Natural killer cell treated with Interleukin-12 subunit alpha and Interleukin-12 subunit beta and Interleukin-15 and Interleukin-18, amount 100 ng/mL, for 72 hours (primary cell): Measurements from ENCODE around the gene MYL5. TPM values are rescaled to one million over a fixed set of nuclear protein-coding genes. Genes with fewer than 3 reads are reported as not detected.
"Not testable (repeated sequence)": the region's sequence is repeated elsewhere in the genome, so short reads cannot be mapped to it uniquely, and the experiment has no call there.

ENCODE experiments used
- ATAC-seq, 2 donors: fragments of 150-1000 bp; cut with Tn5 transposase in 1 of 2; sonication (Bioruptor Pico), chemical (Tn5 transposase) in 1 of 2; 2 replicates each; pipeline ENCODE4 v1.10.0; 2021
- DNase-seq: peaks from one replicate; pipeline ENCODE4 v3.0.0; 2022; ENCODE audit warnings: low spot score
- H3K27ac Mint-ChIP-seq, 2 donors: 1 replicate in 1 of 2; 2 replicates in 1 of 2; pipeline ENCODE4 v1.8.0; 2022; ENCODE audit warnings: mixed read lengths in 2 of 2, mild to moderate bottlenecking in 1 of 2, moderate library complexity in 1 of 2
- H3K27me3 Mint-ChIP-seq, 2 donors: 1 replicate in 1 of 2; 2 replicates in 1 of 2; pipeline ENCODE4 v1.8.0; 2022; ENCODE audit warnings: mixed read lengths in 2 of 2
- H3K36me3 Mint-ChIP-seq: one replicate; pipeline ENCODE4 v1.8.0; 2022; ENCODE audit warnings: mixed read lengths
- H3K4me1 Mint-ChIP-seq, 2 donors: 1 replicate in 1 of 2; 2 replicates in 1 of 2; pipeline ENCODE4 v1.8.0; 2022; ENCODE audit warnings: low read depth in 2 of 2, mixed read lengths in 2 of 2, mild to moderate bottlenecking in 1 of 2
- H3K4me3 Mint-ChIP-seq: one replicate; pipeline ENCODE4 v1.8.0; 2022; ENCODE audit warnings: mixed read lengths
- H3K9me3 Mint-ChIP-seq: 2 replicates; pipeline ENCODE4 v1.8.0; 2022; ENCODE audit warnings: mixed read lengths
- total RNA-seq, 2 donors: library from RNA; stranded (reverse); gene quantifications; one replicate each; pipeline ENCODE4 v1.2.3, GENCODE V29; 2022

Gene MYL5
- total RNA-seq, 2 donors from 2014 or later: 13.5 to 24.6 TPM

- no peaks in the 10 kb centered on the region for H3K9me3 Mint-ChIP-seq
- no peak overlapping the region for H3K27ac Mint-ChIP-seq
- H3K4me3 Mint-ChIP-seq: no peak overlapping the region
- no peaks in the 10 kb centered on the region for H3K27me3 Mint-ChIP-seq
- H3K36me3 Mint-ChIP-seq: no peaks in the 10 kb centered on the region
- ATAC-seq (no peak), DNase-seq (no peak)
- H3K4me1 Mint-ChIP-seq: peaks cover 5 to 20% of the 10 kb centered on the region in 2 donors
Measured at GRCh38 chr4:687048-687970, 13.0 kb downstream of the MYL5 start.

DNA sequence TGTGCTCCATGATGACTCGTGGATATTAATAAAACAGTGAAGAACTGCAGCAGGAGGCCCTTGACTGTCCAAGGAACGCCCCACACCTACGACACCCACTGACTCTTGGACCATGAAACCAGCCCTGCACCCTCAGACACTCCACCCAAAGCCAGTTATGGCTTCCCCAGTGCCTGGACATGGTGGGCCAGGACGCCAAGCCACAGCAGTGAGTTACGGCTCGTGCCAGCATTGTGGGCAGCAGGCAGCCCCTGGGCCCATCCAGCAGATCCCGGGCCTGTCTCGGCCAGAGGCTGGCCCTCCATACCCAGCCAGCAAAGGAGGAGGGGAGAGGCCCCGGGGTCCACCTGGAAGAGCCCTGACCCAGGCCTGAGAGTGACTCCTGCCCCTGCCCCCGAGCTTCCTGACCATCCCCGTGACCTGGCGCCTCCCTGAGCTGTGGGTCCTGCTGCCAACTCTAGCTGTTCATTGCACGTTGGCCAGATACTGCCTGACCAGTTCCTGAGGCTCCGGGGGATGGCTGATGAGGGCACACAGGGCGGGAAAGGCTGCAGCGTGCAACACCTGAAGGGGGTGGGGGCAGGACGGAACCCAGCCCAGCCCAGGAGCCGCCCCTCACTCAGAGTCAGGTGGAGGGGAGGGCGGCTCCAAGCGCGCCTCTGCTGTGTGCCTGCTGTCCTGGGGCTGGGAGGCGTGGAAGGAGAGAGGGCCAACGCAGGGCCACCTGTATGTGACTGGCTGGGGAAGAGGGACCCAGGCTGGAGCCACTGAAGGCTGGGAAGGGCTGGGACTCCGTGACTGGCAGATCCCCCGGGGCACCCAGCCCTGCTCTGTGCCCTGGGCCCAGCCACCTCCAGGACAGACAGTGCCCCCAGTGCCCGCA, 13.9 kb downstream of the MYL5 start:
- DNase-seq: no peak
- Mint-ChIP-seq H3K9me3 (no peaks in the 10 kb centered on the region), H3K4me1 (peaks cover 5 to 17% of the 10 kb centered on the region in 2 donors), H3K36me3 (no peaks in the 10 kb centered on the region), H3K27me3 (no peaks in the 10 kb centered on the region), H3K4me3 (no peak overlapping the region), H3K27ac (no peak overlapping the region)
- ATAC-seq: peak; percentile 1 to 21

DNA sequence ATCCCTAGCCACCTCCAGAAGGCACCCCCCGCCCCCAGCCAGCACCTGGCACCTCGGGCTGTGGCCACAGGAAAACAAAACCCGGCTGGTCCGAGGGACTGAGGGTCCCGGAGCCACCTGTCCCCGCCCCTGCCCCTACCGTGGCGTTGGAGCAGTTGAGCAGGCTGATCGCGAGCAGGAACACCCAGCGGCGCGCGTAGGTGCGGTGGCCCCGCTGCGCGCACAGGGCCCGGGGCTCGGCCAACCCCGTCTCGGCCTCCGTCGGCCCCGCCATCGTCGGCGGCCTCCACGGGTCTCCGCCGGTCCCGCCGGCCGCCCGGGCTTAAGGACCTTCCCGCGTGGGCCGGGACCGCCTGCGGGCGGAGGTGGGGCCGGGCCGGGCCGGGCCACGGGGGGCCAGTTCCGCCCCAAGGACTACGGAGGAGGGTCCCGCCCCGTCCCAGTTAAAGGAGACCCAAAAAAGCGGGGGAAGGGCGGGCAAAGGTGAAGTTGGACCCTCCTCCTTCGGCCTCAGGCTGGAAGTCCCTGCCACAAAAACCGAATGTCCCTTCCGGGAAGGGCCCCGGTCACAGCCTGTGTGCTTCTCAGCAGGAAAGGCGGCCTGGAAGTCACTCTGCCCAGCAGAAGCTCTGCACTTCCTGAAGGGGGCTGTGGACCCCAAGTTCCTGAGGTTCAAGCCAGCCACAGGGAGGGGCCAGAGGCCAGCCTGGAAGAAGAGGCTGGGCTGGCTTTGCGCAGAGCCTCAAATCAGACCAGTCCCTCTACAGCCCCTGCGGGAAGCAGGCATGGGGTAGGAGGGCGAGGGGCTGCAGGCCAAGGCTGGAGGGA, 14.7 kb downstream of the MYL5 start, which contains the start of gene SLC49A3:
TSS of gene SLC49A3 (minus strand) at position 298 of the 828 bp plus-strand sequence. CDS start at position 274, 24 bp downstream.
- Mint-ChIP-seq H3K36me3 (no peaks in the 10 kb centered on the region), H3K4me1 (peaks cover 5 to 15% of the 10 kb centered on the region in 2 donors), H3K27me3 (no peaks in the 10 kb centered on the region), H3K27ac (peak within 1 kb of the TSS; percentile 28 to 59), H3K4me3 (peak within 1 kb of the TSS; percentile 10), H3K9me3 (no peaks in the 10 kb centered on the region)
- ATAC-seq: peak; percentile 53 to 71
- peak; percentile 69 for DNase-seq

DNA sequence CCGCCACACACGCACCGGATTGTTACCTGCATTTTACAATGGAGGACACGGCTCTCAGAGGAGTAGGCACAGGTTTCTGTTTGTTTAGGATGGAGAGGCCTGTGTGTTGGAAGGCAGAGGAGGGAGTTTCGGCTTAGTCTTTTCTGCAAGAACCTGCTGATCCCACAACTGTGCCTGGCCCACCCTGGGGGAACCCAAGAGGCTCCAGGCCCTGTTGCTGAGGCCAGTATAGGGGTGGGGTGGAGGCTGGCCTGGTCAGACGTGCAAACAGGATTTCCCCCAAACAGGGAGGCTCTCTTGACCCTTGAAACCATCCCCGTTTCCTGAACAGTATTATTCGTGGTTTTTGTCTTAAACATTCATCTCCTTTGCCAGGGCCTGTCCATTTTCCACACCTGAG, 15.4 kb downstream of the MYL5 start:
- no peaks in the 10 kb centered on the region for H3K9me3 Mint-ChIP-seq
- ATAC-seq (no peak), DNase-seq (no peak)
- no peaks in the 10 kb centered on the region for H3K36me3 Mint-ChIP-seq
- H3K4me3 Mint-ChIP-seq: peak overlapping the region; percentile 10
- H3K27ac Mint-ChIP-seq: peak overlapping the region; percentile 28 to 59
- peaks cover 5 to 15% of the 10 kb centered on the region in 2 donors for H3K4me1 Mint-ChIP-seq
- peaks cover 3 to 5% of the 10 kb centered on the region in 2 donors for H3K27me3 Mint-ChIP-seq

- peaks cover 0 to 6% of the 10 kb centered on the region in 2 donors for H3K4me1 Mint-ChIP-seq
- no peak overlapping the region for H3K4me3 Mint-ChIP-seq
- H3K27me3 Mint-ChIP-seq: peaks cover 8% of the 10 kb centered on the region in 2 donors
- ATAC-seq: no peak
- DNase-seq: no peak
- no peak overlapping the region for H3K27ac Mint-ChIP-seq
- H3K36me3 Mint-ChIP-seq: no peaks in the 10 kb centered on the region
- H3K9me3 Mint-ChIP-seq: no peaks in the 10 kb centered on the region
Measured at GRCh38 chr4:692771-693554, 18.6 kb downstream of the MYL5 start.

DNA sequence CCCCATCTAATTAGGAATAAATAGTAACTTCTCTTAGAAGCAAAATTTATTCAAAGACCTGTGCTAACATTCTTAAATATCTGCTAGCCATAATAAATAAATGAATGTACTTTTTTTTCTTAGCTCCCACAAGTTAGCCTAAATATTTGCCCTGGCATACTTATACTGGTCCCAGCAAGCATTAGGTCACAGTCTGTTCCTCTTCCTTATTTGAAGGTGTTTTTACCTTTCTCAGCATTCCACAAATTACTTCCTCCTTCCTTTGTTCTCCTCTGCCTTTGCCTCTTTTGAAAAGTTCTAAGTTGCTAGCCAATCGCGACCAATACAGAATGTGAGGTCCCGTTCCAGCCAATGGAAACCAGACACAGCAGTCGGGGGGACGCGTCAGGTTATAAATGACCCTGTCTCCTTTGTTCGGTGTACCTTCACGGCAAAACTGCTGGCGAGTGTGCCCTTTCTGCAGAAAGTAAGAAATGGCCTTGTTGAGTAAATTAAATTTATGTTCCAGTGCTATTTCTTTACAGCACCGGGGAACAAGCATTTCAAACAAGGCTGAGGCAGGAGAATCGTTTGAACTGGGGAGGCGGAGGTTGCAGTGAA, 20.1 kb downstream of the MYL5 start:
- not testable (repeated sequence) for H3K4me3 Mint-ChIP-seq, H3K9me3 Mint-ChIP-seq, DNase-seq, H3K27me3 Mint-ChIP-seq, H3K27ac Mint-ChIP-seq, H3K36me3 Mint-ChIP-seq, ATAC-seq
- H3K4me1 Mint-ChIP-seq: peaks cover 9 to 14% of the 10 kb centered on the region in 2 donors

DNA sequence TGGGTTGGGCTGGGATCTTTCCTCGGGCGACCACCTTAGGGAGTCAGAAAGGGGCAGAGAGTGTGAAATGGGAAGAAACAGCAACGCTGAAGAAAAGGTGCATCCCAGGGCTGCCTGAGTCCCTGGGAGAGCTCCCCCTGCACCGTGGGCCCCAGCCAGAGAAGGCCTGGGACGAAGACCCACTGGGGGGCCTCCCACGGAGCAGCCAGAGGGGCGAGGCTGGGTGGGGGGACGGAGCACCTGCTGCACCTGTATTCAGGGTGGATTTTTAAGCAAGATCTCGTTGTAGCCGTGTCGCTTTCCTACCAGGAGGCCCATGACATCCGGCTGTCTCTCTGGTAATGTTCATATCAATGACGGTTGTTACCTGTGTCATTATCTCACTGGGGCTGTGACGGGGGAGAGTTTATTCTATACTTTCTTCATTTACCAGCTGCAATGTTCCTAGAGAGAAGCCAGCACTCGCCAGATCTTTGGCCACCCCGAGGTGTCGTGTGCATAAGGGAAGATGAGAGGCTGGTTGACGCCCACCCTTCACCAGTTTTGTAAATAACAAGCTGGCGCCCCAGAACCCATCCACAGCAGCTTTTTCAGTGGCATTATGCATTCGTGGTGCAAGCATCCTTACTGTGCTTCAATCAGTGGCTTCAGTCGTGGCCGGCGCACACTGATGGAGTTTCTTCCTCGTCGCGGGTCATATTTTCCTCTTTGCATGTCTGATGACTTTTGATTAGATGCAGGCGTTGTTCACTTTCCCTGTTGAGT, 25.7 kb downstream of the MYL5 start:
- Mint-ChIP-seq H3K4me3 (peak overlapping the region; percentile 63), H3K27ac (peak overlapping the region; percentile 61 to 90), H3K36me3 (no peaks in the 10 kb centered on the region)

DNA sequence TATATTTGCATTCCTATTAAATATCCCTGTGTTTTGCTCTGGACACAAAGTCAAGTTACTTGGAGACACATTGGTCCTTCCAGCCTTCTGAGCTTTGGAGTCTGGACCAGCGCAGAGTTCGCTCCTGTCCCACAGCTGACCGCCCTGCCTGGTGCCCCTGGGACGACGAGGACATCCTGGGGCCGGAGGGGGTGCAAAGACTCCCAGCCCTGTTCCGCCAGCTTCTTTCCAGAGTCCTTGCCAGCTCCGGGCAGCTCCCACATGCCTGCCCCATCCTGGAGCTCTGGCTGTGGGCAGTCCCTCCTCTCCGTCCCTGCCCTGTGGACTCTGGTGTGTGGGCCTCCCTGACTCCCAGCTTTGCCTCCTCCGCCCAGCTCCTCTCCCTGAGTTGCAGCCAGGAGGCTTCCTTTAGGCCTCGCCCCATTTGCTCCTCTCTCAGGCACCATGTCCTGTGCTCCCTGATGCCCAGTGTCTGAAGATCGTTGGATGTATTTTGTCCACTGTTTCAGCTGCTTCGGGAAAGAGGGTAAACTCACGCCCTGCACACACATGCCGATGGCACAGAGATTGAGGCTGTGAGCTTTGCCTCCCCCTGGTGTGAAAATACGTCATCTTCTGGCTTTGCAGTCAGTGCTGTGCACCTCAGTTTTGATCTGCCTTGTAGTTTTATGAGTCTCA, 26.4 kb downstream of the MYL5 start:
- H3K4me3 Mint-ChIP-seq: peak overlapping the region; percentile 46
- no peak for ATAC-seq
- no peak for DNase-seq

More for the DNA sequence above, 25.7 kb downstream of the MYL5 start:
- DNase-seq (no peak), ATAC-seq (peak in 1 of 2 donors; percentile 41)
- Mint-ChIP-seq H3K27me3 (peaks cover 0 to 2% of the 10 kb centered on the region in 2 donors), H3K9me3 (no peaks in the 10 kb centered on the region), H3K4me1 (peaks cover 19 to 21% of the 10 kb centered on the region in 2 donors)

GRCh38 chr4:702618-703048, 28.3 kb downstream of the MYL5 start:
- Mint-ChIP-seq H3K4me1 (peaks cover 19 to 24% of the 10 kb centered on the region in 2 donors), H3K36me3 (no peaks in the 10 kb centered on the region), H3K9me3 (no peaks in the 10 kb centered on the region), H3K4me3 (no peak overlapping the region), H3K27ac (no peak overlapping the region), H3K27me3 (no peaks in the 10 kb centered on the region)
- DNase-seq: no peak
- no peak for ATAC-seq

More for the DNA sequence above, 26.4 kb downstream of the MYL5 start:
- Mint-ChIP-seq H3K27ac (peak overlapping the region; percentile 61 to 90), H3K36me3 (no peaks in the 10 kb centered on the region), H3K27me3 (peaks cover 0 to 2% of the 10 kb centered on the region in 2 donors), H3K9me3 (no peaks in the 10 kb centered on the region), H3K4me1 (peaks cover 19 to 24% of the 10 kb centered on the region in 2 donors)

DNA sequence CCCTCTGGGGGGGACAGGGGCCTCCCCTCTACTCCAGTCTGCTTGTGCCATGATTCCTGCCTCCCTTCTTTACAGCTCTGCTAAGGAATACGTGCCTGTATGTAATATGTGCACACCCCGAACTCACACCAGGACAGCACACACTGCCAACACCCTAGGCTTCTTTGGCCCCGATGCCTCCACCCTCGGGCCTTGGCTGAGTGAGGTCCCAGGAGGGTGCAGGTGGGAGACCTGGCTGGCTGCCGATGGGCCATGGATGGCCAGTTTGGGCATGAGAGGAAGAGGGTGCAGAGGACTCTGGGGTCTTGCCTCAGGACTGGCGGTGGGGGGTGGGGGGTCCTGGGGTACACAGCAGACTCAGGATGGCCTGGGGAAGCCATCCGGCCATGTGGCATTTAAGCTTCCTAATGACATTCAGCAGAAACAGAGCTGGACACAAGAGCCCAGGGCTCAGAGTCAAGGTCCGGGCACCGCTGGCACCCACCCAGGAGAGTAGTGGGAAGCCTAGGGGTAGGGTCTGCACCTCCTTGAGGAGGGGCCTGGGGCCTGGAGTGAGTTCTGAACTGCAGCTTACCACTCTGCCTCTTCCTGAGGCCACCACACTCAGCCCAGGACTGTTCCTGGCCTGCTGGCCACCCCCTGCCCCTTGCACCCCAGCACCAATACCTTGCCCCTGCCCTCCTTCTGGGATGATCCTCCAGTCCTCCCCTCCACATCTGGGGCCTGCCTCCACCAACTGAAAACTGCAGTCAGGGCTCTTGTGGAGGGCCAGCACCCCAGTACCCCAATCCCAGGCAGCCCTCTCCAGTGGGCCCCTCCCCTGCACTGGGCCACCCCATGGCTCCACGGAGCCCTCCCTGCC, 29.2 kb downstream of the MYL5 start:
- no peak overlapping the region for H3K4me3 Mint-ChIP-seq
- no peaks in the 10 kb centered on the region for H3K27me3 Mint-ChIP-seq
- H3K4me1 Mint-ChIP-seq: peaks cover 21 to 23% of the 10 kb centered on the region in 2 donors
- DNase-seq (no peak), ATAC-seq (no peak)
- no peaks in the 10 kb centered on the region for H3K9me3 Mint-ChIP-seq
- no peak overlapping the region for H3K27ac Mint-ChIP-seq
- H3K36me3 Mint-ChIP-seq: no peaks in the 10 kb centered on the region
